GM12892 (cell line): ENCODE results near the gene KIZ.

ENCODE experiments used
- POLR2A ChIP-seq: IDR thresholded peaks from 2 replicates; pipeline ENCODE4 v1.6.1; 2011; ENCODE audit warnings: low read depth, low read length, control low read depth
- POLR2AphosphoS5 ChIP-seq: IDR thresholded peaks from 2 replicates; pipeline ENCODE4 v1.6.1; 2011; ENCODE audit warnings: low read depth, low read length, control low read depth

DNA sequence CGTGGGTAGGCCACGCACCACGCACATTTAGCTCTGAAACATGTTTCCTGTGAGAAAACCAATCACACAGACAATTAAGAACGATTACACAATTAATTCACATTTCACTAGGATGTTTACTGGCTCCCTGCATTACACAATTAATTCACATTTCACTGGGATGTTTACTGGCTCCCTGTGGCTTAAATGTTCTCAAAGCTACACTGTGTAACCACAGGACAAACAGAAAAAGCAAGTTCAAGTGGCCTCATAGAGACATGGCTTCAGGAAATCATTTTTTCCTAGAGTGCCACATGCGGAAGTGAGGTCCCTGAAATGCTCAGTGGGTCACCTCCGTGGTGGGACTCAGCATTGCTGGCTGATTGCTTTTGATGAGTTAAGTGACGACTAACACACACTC lies 115.5 kb downstream of the KIZ start:
- TF ChIP-seq POLR2A (no peak), POLR2AphosphoS5 (no peak)
